IMR-90 (cell line): ENCODE results near the gene FAM193A. TPM values are rescaled to one million over a fixed set of nuclear protein-coding genes. Genes with fewer than 3 reads are reported as not detected.

Experiments used
- ATAC-seq: fragments of 200-7000 bp; cut with Tn5 transposase; 2 replicates; pipeline ENCODE4 v1.9.1; 2020; ENCODE audit warnings: low read depth, mild to moderate bottlenecking, moderate library complexity
- BruUV-seq: library from RNA; stranded (reverse); fragments of 400-500 nt; replicated peaks from 2 replicates; lab custom pipeline; 2021; lab: Mats Ljungman, UMichigan
- CTCF ChIA-PET: fragments of 300-600 bp; formaldehyde crosslinking; extraction: SDS; loops from one replicate; lab custom pipeline; 2021; ENCODE audit warnings: antibody characterized with exemption; lab: Yijun Ruan, JAX
- POLR2A ChIA-PET: fragments of 300-600 bp; sonication (Branson Sonifier 250); formaldehyde crosslinking; loops from one replicate; lab custom pipeline; 2022; ENCODE audit warnings: antibody characterized with exemption; ENCODE audit not compliant: unreplicated experiment; lab: Charles Lee
- DNase-seq: peaks from one replicate; pipeline ENCODE4 v3.0.0; 2013
- H2AFZ ChIP-seq: replicated peaks from 2 replicates; pipeline ENCODE3; 2013; ENCODE audit warnings: low read length, mild to moderate bottlenecking; ENCODE audit not compliant: poor library complexity
- H2AK5ac ChIP-seq: 2 replicates; pipeline ENCODE4 v1.6.1; 2013; ENCODE audit warnings: low read depth, low read length, inconsistent platforms
- H2AK9ac ChIP-seq: replicated peaks from 2 replicates; pipeline ENCODE3; 2013; ENCODE audit warnings: mild to moderate bottlenecking, low read depth, low read length, moderate library complexity; ENCODE audit not compliant: poor library complexity
- H2BK120ac ChIP-seq: 2 replicates; pipeline ENCODE4 v1.6.1; 2013; ENCODE audit warnings: low read depth, low read length, inconsistent platforms
- H2BK15ac ChIP-seq: 3 replicates; pipeline ENCODE4 v1.6.1; 2013; ENCODE audit warnings: low read depth, low read length, inconsistent platforms
- H2BK20ac ChIP-seq: 2 replicates; pipeline ENCODE4 v1.6.1; 2013; ENCODE audit warnings: low read depth, mild to moderate bottlenecking, inconsistent platforms, low read length, moderate library complexity
- H2BK5ac ChIP-seq: 2 replicates; pipeline ENCODE4 v1.6.1; 2013; ENCODE audit warnings: mild to moderate bottlenecking, low read depth, low read length, inconsistent platforms; ENCODE audit not compliant: poor library complexity, severe bottlenecking
- H3K14ac ChIP-seq: replicated peaks from 2 replicates; pipeline ENCODE4 v1.6.1; 2013; ENCODE audit warnings: low read depth, low read length, inconsistent platforms
- H3K18ac ChIP-seq: 2 replicates; pipeline ENCODE4 v1.6.1; 2013; ENCODE audit warnings: low read depth, low read length, control low read depth
- H3K23ac ChIP-seq: 2 replicates; pipeline ENCODE4 v1.6.1; 2013; ENCODE audit warnings: low read depth, low read length, inconsistent platforms
- H3K27ac ChIP-seq: 2 replicates; pipeline ENCODE4 v1.5.1; 2013; ENCODE audit warnings: mild to moderate bottlenecking, control low read depth, low read length; ENCODE audit not compliant: insufficient read depth
- H3K27me3 ChIP-seq: 2 replicates; pipeline ENCODE4 v1.6.1; 2013; ENCODE audit warnings: low read length; ENCODE audit not compliant: control insufficient read depth, insufficient read depth
- H3K36me3 ChIP-seq: 2 replicates; pipeline ENCODE4 v1.6.1; 2013; ENCODE audit warnings: low read length, mixed read lengths; ENCODE audit not compliant: control insufficient read depth, insufficient read depth
- H3K4ac ChIP-seq: 2 replicates; pipeline ENCODE4 v1.6.1; 2013; ENCODE audit warnings: low read depth, low read length, inconsistent platforms
- H3K4me1 ChIP-seq: 2 replicates; pipeline ENCODE4 v1.6.1; 2013; ENCODE audit warnings: low read length, mixed read lengths; ENCODE audit not compliant: control insufficient read depth, insufficient read depth
- H3K4me2 ChIP-seq: 2 replicates; pipeline ENCODE4 v1.6.1; 2013; ENCODE audit warnings: low read depth, mild to moderate bottlenecking, control low read depth, low read length, moderate library complexity
- H3K4me3 ChIP-seq: 2 replicates; pipeline ENCODE4 v1.5.1; 2013; ENCODE audit warnings: low read depth, mild to moderate bottlenecking, control low read depth, low read length, moderate library complexity; ENCODE audit not compliant: insufficient read depth
- H3K56ac ChIP-seq: 2 replicates; pipeline ENCODE4 v1.6.1; 2013; ENCODE audit warnings: low read length, inconsistent platforms; ENCODE audit not compliant: insufficient read depth; ENCODE audit errors: extremely low read depth
- H3K79me1 ChIP-seq, 2 experiments: 2 replicates each; pipeline ENCODE4 v1.6.1; 2013; ENCODE audit warnings: low read length in 2 of 2, inconsistent platforms in 1 of 2, low read depth in 1 of 2
- H3K9ac ChIP-seq: 2 replicates; pipeline ENCODE4 v1.6.1; 2013; ENCODE audit warnings: low read depth, low read length, control low read depth
- H3K9me1 ChIP-seq: 2 replicates; pipeline ENCODE4 v1.6.1; 2013; ENCODE audit warnings: low read length, inconsistent platforms; ENCODE audit not compliant: insufficient read depth
- H3K9me3 ChIP-seq: 2 replicates; pipeline ENCODE4 v1.6.1; 2013; ENCODE audit warnings: low read length; ENCODE audit not compliant: control insufficient read depth, insufficient read depth
- H4K20me1 ChIP-seq: 2 replicates; pipeline ENCODE4 v1.6.1; 2013; ENCODE audit warnings: low read length, inconsistent platforms; ENCODE audit not compliant: insufficient read depth
- H4K5ac ChIP-seq: 2 replicates; pipeline ENCODE4 v1.6.1; 2013; ENCODE audit warnings: mild to moderate bottlenecking, low read depth, low read length, control low read depth
- H4K8ac ChIP-seq, 2 experiments: 2 replicates each; pipeline ENCODE4 v1.6.1; 2013; ENCODE audit warnings: low read depth in 2 of 2, low read length in 2 of 2, control low read depth in 1 of 2, inconsistent platforms in 1 of 2
- H4K91ac ChIP-seq: 2 replicates; pipeline ENCODE4 v1.6.1; 2013; ENCODE audit warnings: low read depth, low read length, inconsistent platforms; ENCODE audit not compliant: insufficient read depth
- FOS ChIP-seq: fragments of 150-350 bp; IDR thresholded peaks from 2 replicates; pipeline ENCODE4 v1.6.1; 2016; ENCODE audit warnings: low read depth, low read length
- MAFK ChIP-seq: IDR thresholded peaks from 2 replicates; pipeline ENCODE4 v1.6.1; 2012; ENCODE audit warnings: low read depth, low read length, improper control_type of control experiment
- NFE2L2 ChIP-seq: fragments of 150-350 bp; IDR thresholded peaks from 2 replicates; pipeline ENCODE4 v1.6.1; 2016; ENCODE audit warnings: low read depth, mild to moderate bottlenecking, low read length
- POLR2A ChIP-seq: IDR thresholded peaks from 2 replicates; pipeline ENCODE4 v1.6.1; 2012; ENCODE audit warnings: mild to moderate bottlenecking, low read depth, low read length
- WGBS, 2 experiments: methylation state at CpG; one replicate each; pipeline versions ENCODE4 v1.1.5 to v1.1.7; 2013; ENCODE audit warnings: missing lambda C conversion rate in 2 of 2; ENCODE audit not compliant: insufficient read length in 1 of 2; ENCODE audit errors: extremely low coverage in 2 of 2; 5-methylcytosine and 5-hydroxymethylcytosine counted together
- dilution Hi-C: fragments of 300-500 bp; cut with HindIII; formaldehyde crosslinking; loops from one replicate; pipeline ENCODE4 v1.14.3; 2018; ENCODE audit warnings: low sequenced_read_pairs; ENCODE audit not compliant: unreplicated experiment
- in situ Hi-C: fragments of 300-500 bp; cut with MboI; formaldehyde crosslinking; loops from 3 replicates; pipeline ENCODE4 v1.14.3; 2019; ENCODE audit warnings: low sequenced_read_pairs, inconsistent platforms, mixed read lengths
- intact Hi-C: fragments of 100-400 bp; cut with micrococcal nuclease; formaldehyde crosslinking; loops from 2 replicates; pipeline ENCODE4 v1.10.0; 2022
- polyA plus RNA-seq, 3 experiments: library from polyadenylated mRNA; depleted of rRNA; stranded (reverse); fragments of >200 nt; gene quantifications; 2 replicates each; pipeline ENCODE4 v1.2.3, GENCODE V29; 2012; ENCODE audit warnings: low replicate concordance in 1 of 3
- total RNA-seq: library from RNA; depleted of rRNA; stranded (reverse); fragments of >200 nt; gene quantifications from 2 replicates; pipeline ENCODE4 v1.2.3, GENCODE V29; 2012

Gene FAM193A
- total and polyA plus RNA-seq, 2 of the 4 experiments (the other 2 are of a cell fraction) = 6.8 to 11.0 TPM

DNA sequence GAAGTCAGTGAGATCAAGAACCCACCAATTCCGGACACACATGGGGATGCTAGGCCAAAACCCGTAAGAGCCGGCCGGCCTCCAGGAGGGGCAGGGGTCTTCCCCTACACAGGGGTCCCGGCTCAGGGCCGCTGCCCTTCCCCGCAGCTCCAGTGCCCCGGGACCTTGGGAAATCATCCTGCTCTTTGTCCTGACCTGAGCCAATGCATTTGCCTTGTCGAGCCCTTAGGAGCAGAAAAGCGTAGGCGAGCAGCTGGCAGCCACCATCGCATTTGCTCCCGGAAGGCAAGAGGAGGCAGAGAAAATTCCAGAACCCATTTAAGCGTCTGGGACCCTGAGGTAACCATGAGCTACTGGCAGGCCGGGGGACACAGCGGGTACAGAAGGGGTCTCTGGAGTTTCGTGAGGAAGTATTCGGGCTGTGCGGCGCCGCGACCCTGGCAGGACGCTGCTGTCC is 227.1 kb downstream of the FAM193A start:
- intact Hi-C loops = loop anchor here (5.0 kb wide), 2 partner anchors 129 to 274 kb away; no protein-coding TSS in a partner anchor
- H3K27ac ChIP-seq = no peak overlapping the region
- H4K5ac ChIP-seq = peak overlapping the region; percentile 85
- peak overlapping the region; percentile 35; the same call in 1 of the 2 replicates for H3K9ac ChIP-seq
- H2AK5ac ChIP-seq = no peak overlapping the region
- peak overlapping the region; percentile 51; the same call in 1 of the 2 replicates for H3K14ac ChIP-seq
- DNase-seq (no peak), ATAC-seq (no peak)
- H2AK9ac ChIP-seq = peak overlapping the region; percentile 90
- H2BK5ac ChIP-seq = no peak overlapping the region
- peak overlapping the region; percentile 72 for H3K4ac ChIP-seq
- H3K9me1 ChIP-seq = no peaks in the 10 kb centered on the region
- H3K9me3 ChIP-seq = no peaks in the 10 kb centered on the region
- H3K56ac ChIP-seq = no peak overlapping the region
- H3K4me1 ChIP-seq = peaks cover 1% of the 10 kb centered on the region; the same call in 1 of the 2 replicates
- H2BK15ac ChIP-seq = peak overlapping the region; percentile 28; the same call in 1 of the 3 replicates
- H3K36me3 ChIP-seq = no peaks in the 10 kb centered on the region
- no peaks in the 10 kb centered on the region for H4K20me1 ChIP-seq
- peak overlapping the region; percentile 98 for H2AFZ ChIP-seq
- no peak overlapping the region for H3K4me2 ChIP-seq
- peak overlapping the region; percentile 41 for H3K4me3 ChIP-seq
- POLR2A ChIA-PET = no interaction called here
- H3K27me3 ChIP-seq = no peaks in the 10 kb centered on the region
- no TSS peak for BruUV-seq
- H2BK20ac ChIP-seq = no peak overlapping the region
- in situ Hi-C loops = loop anchor here (25.0 kb wide), 1 partner anchor 274 kb away; no protein-coding TSS in a partner anchor
- CTCF ChIA-PET = interaction anchor here (0.6 to 1.0 kb wide), 4 partner anchors 83 to 198 kb away, joined by 3 read pairs; no protein-coding TSS in a partner anchor
- peak overlapping the region; percentile 64; the same call in 1 of the 2 replicates for H2BK120ac ChIP-seq
- H4K8ac ChIP-seq = peak overlapping the region; percentile 86 to 96
- H3K23ac ChIP-seq = no peak overlapping the region
- no peak overlapping the region for H3K18ac ChIP-seq
- peak overlapping the region; percentile 55 for H4K91ac ChIP-seq
- no peaks in the 10 kb centered on the region for H3K79me1 ChIP-seq
- dilution Hi-C loops = no loop called here
- WGBS, 2 experiments = 69% methylated on average over 22 of the region's 23 CpGs; no CpG with 5 or more reads in 1 of the 2 experiments
- TF ChIP-seq POLR2A (no peak), FOS (no peak), NFE2L2 (no peak), MAFK (no peak)
